VCaP (cell line): ENCODE measurements around the gene RYR3.

Experiments
- H3K27ac ChIP-seq: fragments of 450-650 bp; 2 replicates; pipeline ENCODE4 v1.5.1; 2017
- CTCF ChIP-seq: fragments of 450-650 bp; conservative IDR thresholded peaks from 2 replicates; pipeline ENCODE4 v1.5.1; 2017; ENCODE audit warnings: mild to moderate bottlenecking, moderate library complexity

RYR3 gene

GRCh38 chr15:33458421-33458820, 147.7 kb downstream of the RYR3 start:
- no peak for TF ChIP-seq CTCF
- no peak overlapping the region for H3K27ac ChIP-seq

GRCh38 chr15:33460166-33460805, 149.5 kb downstream of the RYR3 start:
- H3K27ac ChIP-seq: no peak overlapping the region
- no peak for TF ChIP-seq CTCF

GRCh38 chr15:33461671-33462070, 150.9 kb downstream of the RYR3 start:
- no peak for TF ChIP-seq CTCF
- no peak overlapping the region for H3K27ac ChIP-seq

- no peak overlapping the region for H3K27ac ChIP-seq
- TF ChIP-seq CTCF: no peak
Observed at GRCh38 chr15:33467146-33467815, 156.5 kb downstream of the RYR3 start.

- no peak for TF ChIP-seq CTCF
- no peak overlapping the region for H3K27ac ChIP-seq
Observed at GRCh38 chr15:33467816-33468163, 157.0 kb downstream of the RYR3 start.

GRCh38 chr15:33468740-33469139, 158.0 kb downstream of the RYR3 start:
- no peak for TF ChIP-seq CTCF
- H3K27ac ChIP-seq: no peak overlapping the region

GRCh38 chr15:33473005-33473404, 162.2 kb downstream of the RYR3 start:
- no peak for TF ChIP-seq CTCF
- no peak overlapping the region for H3K27ac ChIP-seq
